WTC11 (cell line): ENCODE measurements around the gene TMEM235. TPM values are rescaled to one million over a fixed set of nuclear protein-coding genes. Genes with fewer than 3 reads are reported as not detected.

Experiments
- ATAC-seq: fragments of 200-7000 bp; cut with Tn5 transposase; 2 replicates; pipeline ENCODE4 v1.10.0; 2021; ENCODE audit warnings: mild to moderate bottlenecking, moderate library complexity
- CTCF ChIA-PET: fragments of 300-600 bp; sonication (Branson Sonifier 250); formaldehyde crosslinking; loops from one replicate; lab custom pipeline; 2021; ENCODE audit warnings: antibody characterized with exemption; lab: Charles Lee
- POLR2A ChIA-PET: fragments of 350-600 bp; sonication (Branson Sonifier 250); formaldehyde crosslinking; loops from one replicate; lab custom pipeline; 2021; ENCODE audit warnings: antibody characterized with exemption; lab: Charles Lee
- DNase-seq: peaks from one replicate; pipeline ENCODE4 v3.0.0; 2021; ENCODE audit warnings: low spot score
- H3K27ac Mint-ChIP-seq: 2 replicates; pipeline ENCODE4 v1.8.0; 2021; ENCODE audit warnings: mixed read lengths
- H3K27me3 Mint-ChIP-seq: 2 replicates; pipeline ENCODE4 v1.8.0; 2021; ENCODE audit warnings: low read depth, mild to moderate bottlenecking, moderate library complexity, mixed read lengths
- H3K36me3 Mint-ChIP-seq: 2 replicates; pipeline ENCODE4 v1.8.0; 2021; ENCODE audit warnings: mixed read lengths
- H3K4me1 Mint-ChIP-seq: 2 replicates; pipeline ENCODE4 v1.8.0; 2022; ENCODE audit warnings: mixed read lengths
- H3K4me3 Mint-ChIP-seq: 2 replicates; pipeline ENCODE4 v1.8.0; 2021; ENCODE audit warnings: mild to moderate bottlenecking, moderate library complexity, mixed read lengths
- H3K9me3 Mint-ChIP-seq: 2 replicates; pipeline ENCODE4 v1.8.0; 2021; ENCODE audit warnings: mixed read lengths
- AFF4 ChIP-seq: sonication (generic); formaldehyde crosslinking; IDR thresholded peaks from 2 replicates; pipeline ENCODE4 v1.8.1; 2023; ENCODE audit warnings: mild to moderate bottlenecking, missing genetic modification reagents, borderline replicate concordance
- ATF2 ChIP-seq: sonication (generic); formaldehyde crosslinking; IDR thresholded peaks from 2 replicates; pipeline ENCODE4 v1.8.1; 2022; ENCODE audit warnings: low read depth, missing genetic modification reagents, borderline replicate concordance
- ELF4 ChIP-seq: sonication (generic); formaldehyde crosslinking; IDR thresholded peaks from 2 replicates; pipeline ENCODE4 v1.8.1; 2022; ENCODE audit warnings: low read depth, mild to moderate bottlenecking, moderate library complexity, missing genetic modification reagents
- GTF2I ChIP-seq: fragments of 250-450 bp; sonication (Bioruptor Pico); conservative IDR thresholded peaks from 2 replicates; pipeline ENCODE4 v1.4.0; 2021; ENCODE audit warnings: mild to moderate bottlenecking
- IRF1 ChIP-seq: sonication (generic); formaldehyde crosslinking; IDR thresholded peaks from 2 replicates; pipeline ENCODE4 v1.8.0; 2023; ENCODE audit warnings: missing genetic modification reagents
- IRF2 ChIP-seq: sonication (generic); formaldehyde crosslinking; IDR thresholded peaks from 2 replicates; pipeline ENCODE4 v1.8.0; 2022; ENCODE audit warnings: low read depth, missing genetic modification reagents, borderline replicate concordance
- JAZF1 ChIP-seq: fragments of 250-450 bp; sonication (Bioruptor Pico); IDR thresholded peaks from 2 replicates; pipeline ENCODE4 v1.9.0; 2021; ENCODE audit warnings: moderate library complexity, mild to moderate bottlenecking, inconsistent platforms
- JUN ChIP-seq: sonication (generic); formaldehyde crosslinking; IDR thresholded peaks from 2 replicates; pipeline ENCODE4 v1.8.0; 2023; ENCODE audit warnings: mild to moderate bottlenecking, missing genetic modification reagents
- KAT7 ChIP-seq: sonication (generic); formaldehyde crosslinking; IDR thresholded peaks from 2 replicates; pipeline ENCODE4 v1.8.1; 2023; ENCODE audit warnings: missing genetic modification reagents, mild to moderate bottlenecking, borderline replicate concordance
- MLX ChIP-seq: sonication (generic); formaldehyde crosslinking; IDR thresholded peaks from 2 replicates; pipeline ENCODE4 v1.8.1; 2023; ENCODE audit warnings: mild to moderate bottlenecking, missing genetic modification reagents, moderate library complexity
- NFE2L1 ChIP-seq: sonication (generic); formaldehyde crosslinking; IDR thresholded peaks from 2 replicates; pipeline ENCODE4 v1.8.1; 2023; ENCODE audit warnings: missing genetic modification reagents
- SMAD3 ChIP-seq: sonication (generic); formaldehyde crosslinking; IDR thresholded peaks from 2 replicates; pipeline ENCODE4 v1.8.0; 2022; ENCODE audit warnings: missing genetic modification reagents, mild to moderate bottlenecking, borderline replicate concordance
- TEAD4 ChIP-seq: sonication (generic); formaldehyde crosslinking; IDR thresholded peaks from 2 replicates; pipeline ENCODE4 v1.8.0; 2022; ENCODE audit warnings: mild to moderate bottlenecking, missing genetic modification reagents
- ZNF138 ChIP-seq: sonication (generic); formaldehyde crosslinking; conservative IDR thresholded peaks from 2 replicates; pipeline ENCODE4 v1.8.1; 2022; ENCODE audit warnings: mild to moderate bottlenecking, moderate library complexity, missing genetic modification reagents
- ZNF232 ChIP-seq: sonication (generic); formaldehyde crosslinking; IDR thresholded peaks from 2 replicates; pipeline ENCODE4 v1.8.0; 2022; ENCODE audit warnings: mild to moderate bottlenecking, missing genetic modification reagents
- ZNF281 ChIP-seq: sonication (generic); formaldehyde crosslinking; IDR thresholded peaks from 2 replicates; pipeline ENCODE4 v1.8.0; 2023; ENCODE audit warnings: mild to moderate bottlenecking, missing genetic modification reagents
- ZNF512 ChIP-seq: sonication (generic); formaldehyde crosslinking; IDR thresholded peaks from 2 replicates; pipeline ENCODE4 v1.8.1; 2022; ENCODE audit warnings: missing genetic modification reagents, borderline replicate concordance
- ZNF532 ChIP-seq: fragments of 250-450 bp; sonication (Bioruptor Pico); IDR thresholded peaks from 2 replicates; pipeline ENCODE4 v1.9.0; 2021; ENCODE audit warnings: mild to moderate bottlenecking, borderline replicate concordance
- ZSCAN18 ChIP-seq: fragments of 250-450 bp; sonication (Bioruptor Pico); IDR thresholded peaks from 2 replicates; pipeline ENCODE4 v2.1.2; 2022; ENCODE audit warnings: mild to moderate bottlenecking, moderate library complexity
- total RNA-seq: library from RNA; stranded (reverse); gene quantifications from 3 replicates; pipeline ENCODE4 v1.2.3, GENCODE V29; 2021

The TMEM235 gene
- total RNA-seq, 1 experiment from 2014 or later: 0.24 TPM

GRCh38 chr17:78214706-78215061 is 16.7 kb upstream of the TMEM235 start (continued):
- TF ChIP-seq ZNF532 (CRISPR knock-in tag): no peak
- TF ChIP-seq ATF2: no peak
- no peak for TF ChIP-seq GTF2I (CRISPR knock-in tag)
- TF ChIP-seq ZNF281: no peak
- TF ChIP-seq TEAD4 (CRISPR knock-in tag): no peak
- TF ChIP-seq NFE2L1 (CRISPR knock-in tag): no peak
- TF ChIP-seq ZNF512 (CRISPR knock-in tag): no peak
- no peak for TF ChIP-seq JAZF1 (CRISPR knock-in tag)
- TF ChIP-seq ELF4: no peak
- TF ChIP-seq IRF1 (CRISPR knock-in tag): no peak
- TF ChIP-seq SMAD3: no peak
- TF ChIP-seq KAT7 (CRISPR knock-in tag): no peak

GRCh38 chr17:78219396-78220150 is 11.9 kb upstream of the TMEM235 start:
- Mint-ChIP-seq H3K36me3 (peaks cover 58% of the 10 kb centered on the region), H3K4me1 (peaks cover 24% of the 10 kb centered on the region), H3K9me3 (no peaks in the 10 kb centered on the region), H3K4me3 (peak overlapping the region; percentile 21), H3K27ac (peak overlapping the region; percentile 93), H3K27me3 (no peaks in the 10 kb centered on the region)
- DNase-seq: peak; percentile 69
- peak; percentile 85 for ATAC-seq
- ChIA-PET POLR2A (interaction anchor here (0.6 to 1.4 kb wide), 2 partner anchors 33 to 174 kb away, joined by 3 to 4 read pairs; partner anchors contain the start of gene TK1), CTCF (interaction anchor here (0.6 to 3.7 kb wide), 6 partner anchors 13 to 335 kb away, joined by 3 to 20 read pairs (median 4); partner anchors contain the start of genes AFMID and TK1)
- no peak for TF ChIP-seq JUN (CRISPR knock-in tag)
- no peak for TF ChIP-seq AFF4
- TF ChIP-seq IRF2 (CRISPR knock-in tag): no peak
- TF ChIP-seq ZSCAN18: no peak
- no peak for TF ChIP-seq ZNF232
- TF ChIP-seq ZNF138: no peak
- TF ChIP-seq MLX (CRISPR knock-in tag): no peak
